Aorta (tissue), 5 donors: ENCODE measurements around the gene SLAMF1. TPM values are rescaled to one million over a fixed set of nuclear protein-coding genes. Genes with fewer than 3 reads are reported as not detected.

Source experiments
- ATAC-seq: fragments of 200-7000 bp; cut with Tn5 transposase; one replicate; pipeline ENCODE4 v1.9.1; 2022; ENCODE audit warnings: moderate library complexity; ENCODE audit not compliant: low FRiP score
- DNase-seq, 2 donors: peaks; one replicate each; pipeline ENCODE4 v3.0.0-alpha.2; 2020
- H3K27ac ChIP-seq, 2 donors: one replicate each; pipeline ENCODE4 v1.5.1; 2013; ENCODE audit warnings: low read length in 2 of 2, mild to moderate bottlenecking in 2 of 2, moderate library complexity in 2 of 2, control low read depth in 1 of 2, inconsistent platforms in 1 of 2, low read depth in 1 of 2
- H3K27me3 ChIP-seq, 2 donors: one replicate each; pipeline ENCODE4 v1.6.1; 2013; ENCODE audit warnings: control low read depth in 1 of 2, low read length in 1 of 2, mild to moderate bottlenecking in 1 of 2, moderate library complexity in 1 of 2; ENCODE audit not compliant: insufficient read depth in 2 of 2, control insufficient read depth in 1 of 2
- H3K36me3 ChIP-seq, 2 donors: one replicate each; pipeline ENCODE4 v1.6.1; 2013; ENCODE audit warnings: control low read depth in 1 of 2, low read length in 1 of 2, mild to moderate bottlenecking in 1 of 2; ENCODE audit not compliant: insufficient read depth in 2 of 2, control insufficient read depth in 1 of 2
- H3K4me1 ChIP-seq, 2 donors: one replicate each; pipeline ENCODE4 v1.6.1; 2013; ENCODE audit warnings: low read length in 2 of 2, control low read depth in 1 of 2, mild to moderate bottlenecking in 1 of 2, moderate library complexity in 1 of 2; ENCODE audit not compliant: insufficient read depth in 2 of 2, control insufficient read depth in 1 of 2
- H3K4me3 ChIP-seq, 2 donors: one replicate each; pipeline ENCODE4 v1.5.1; 2013; ENCODE audit warnings: low read length in 2 of 2, control low read depth in 1 of 2, mild to moderate bottlenecking in 1 of 2
- H3K9me3 ChIP-seq: one replicate; pipeline ENCODE4 v1.6.1; 2013; ENCODE audit warnings: mild to moderate bottlenecking, low read length; ENCODE audit not compliant: control insufficient read depth
- WGBS, 2 donors: extraction: QIAGEN DNeasy Blood & Tissue Kit; methylation state at CpG; one replicate each; pipeline ENCODE4 v1.1.7; 2013; 5-methylcytosine and 5-hydroxymethylcytosine counted together
- intact Hi-C, 2 donors: fragments of 100-400 bp; cut with DNase I; formaldehyde crosslinking; loops; one replicate each; pipeline versions ENCODE4 v1.14.2 to v1.15.0; 2022
- polyA plus RNA-seq, 2 donors: library from polyadenylated mRNA; stranded (reverse); fragments of 200-250 nt; gene quantifications; one replicate each; pipeline ENCODE4 v1.2.3, GENCODE V29; 2013
- total RNA-seq, 2 donors: library from RNA; stranded (reverse); fragmentation: NEBNext Ultra II Directional; extraction: Animal tissue kit (Norgen Biotek cat#: 25700); gene quantifications; one replicate each; pipeline ENCODE4 v1.2.1, GENCODE V29; 2021
- donor health status: healthy with polysubstance abuse.
- donor health status: Bipolar disorder and iron deficiency.
- donor health status: DM: no; HTN: no; CAD: no.
- donor health status: DM: no; HTN: no; CAD: no.
- donor health status: DM: yes; HTN: yes; CAD: no.

The SLAMF1 gene
- total and polyA plus RNA-seq, 4 donors, result 1.6 to 2.4 TPM; not detected in 2

GRCh38 chr1:160623227-160623633, 23.6 kb downstream of the SLAMF1 start:
- no peak for DNase-seq
- Histone ChIP-seq H3K36me3 (no peaks in the 10 kb centered on the region), H3K4me1 (no peaks in the 10 kb centered on the region), H3K27ac (no peak overlapping the region), H3K9me3 (peaks cover 1% of the 10 kb centered on the region), H3K27me3 (no peaks in the 10 kb centered on the region), H3K4me3 (no peak overlapping the region)
- ATAC-seq, result no peak
- 85 to 91% methylated on average over 3 of the region's 3 CpGs for WGBS, 2 donors
- intact Hi-C loops, result no loop called here

DNA sequence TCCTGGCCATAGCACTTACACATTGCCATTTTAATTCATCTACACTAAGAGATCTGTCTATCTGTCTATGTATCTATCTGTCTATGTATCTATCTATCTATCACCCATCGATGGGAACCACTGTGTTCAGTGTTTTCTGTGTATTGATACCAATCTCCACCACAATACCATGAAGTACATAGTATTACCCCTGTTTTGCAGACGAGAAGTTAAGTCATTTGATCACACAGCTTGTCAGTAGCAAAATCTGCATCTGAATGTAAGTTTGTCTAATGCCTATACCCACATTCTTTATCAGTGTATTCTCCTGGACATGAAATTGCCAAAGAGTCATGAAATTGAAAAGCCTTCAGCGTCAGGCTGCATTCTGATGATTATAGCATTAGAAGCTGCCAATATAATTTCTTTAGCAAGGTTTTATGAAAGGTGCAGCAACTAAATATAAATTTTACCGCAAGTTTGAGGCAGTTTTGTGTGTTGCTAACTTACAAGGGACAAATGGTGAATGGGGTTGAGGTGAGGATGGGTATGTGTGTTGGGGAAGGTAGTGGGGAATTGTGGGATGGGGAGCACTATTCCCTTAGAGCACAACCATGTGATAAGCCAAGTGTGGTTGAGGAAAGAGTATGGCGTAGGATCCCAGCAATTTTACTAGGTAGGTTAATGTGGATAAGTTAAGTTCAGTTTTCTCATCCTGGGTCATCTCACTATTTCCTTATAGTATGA, 24.2 kb downstream of the SLAMF1 start:
- H3K27ac ChIP-seq, result no peak overlapping the region
- no peak overlapping the region for H3K4me3 ChIP-seq
- no peaks in the 10 kb centered on the region for H3K36me3 ChIP-seq
- peaks cover 1% of the 10 kb centered on the region for H3K9me3 ChIP-seq
- H3K27me3 ChIP-seq, result no peaks in the 10 kb centered on the region
- DNase-seq (no peak), ATAC-seq (no peak)
- H3K4me1 ChIP-seq, result no peaks in the 10 kb centered on the region
- intact Hi-C loops, result no loop called here
- 85 to 89% methylated on average over 5 of the region's 5 CpGs for WGBS, 2 donors

GRCh38 chr1:160621633-160622413, 25.0 kb downstream of the SLAMF1 start:
- intact Hi-C loops, result no loop called here
- no peak for ATAC-seq
- no peak overlapping the region for H3K27ac ChIP-seq

GRCh38 chr1:160620942-160621632, 25.8 kb downstream of the SLAMF1 start:
- Histone ChIP-seq H3K27me3 (no peaks in the 10 kb centered on the region), H3K27ac (no peak overlapping the region), H3K4me1 (no peaks in the 10 kb centered on the region), H3K9me3 (peaks cover 1% of the 10 kb centered on the region), H3K36me3 (no peaks in the 10 kb centered on the region), H3K4me3 (no peak overlapping the region)
- ATAC-seq (no peak), DNase-seq (no peak)
- WGBS, 2 donors, result 71 to 81% methylated on average over 5 of the region's 5 CpGs
- intact Hi-C loops, result no loop called here

More at GRCh38 chr1:160621633-160622413, 25.0 kb downstream of the SLAMF1 start:
- H3K27me3 ChIP-seq, result no peaks in the 10 kb centered on the region
- H3K4me3 ChIP-seq, result no peak overlapping the region
- no peaks in the 10 kb centered on the region for H3K36me3 ChIP-seq
- H3K9me3 ChIP-seq, result peaks cover 1% of the 10 kb centered on the region
- no peaks in the 10 kb centered on the region for H3K4me1 ChIP-seq
- 54 to 70% methylated on average over 8 of the region's 8 CpGs for whole genome bisulfite sequencing, 2 donors
- DNase-seq, result no peak

DNA sequence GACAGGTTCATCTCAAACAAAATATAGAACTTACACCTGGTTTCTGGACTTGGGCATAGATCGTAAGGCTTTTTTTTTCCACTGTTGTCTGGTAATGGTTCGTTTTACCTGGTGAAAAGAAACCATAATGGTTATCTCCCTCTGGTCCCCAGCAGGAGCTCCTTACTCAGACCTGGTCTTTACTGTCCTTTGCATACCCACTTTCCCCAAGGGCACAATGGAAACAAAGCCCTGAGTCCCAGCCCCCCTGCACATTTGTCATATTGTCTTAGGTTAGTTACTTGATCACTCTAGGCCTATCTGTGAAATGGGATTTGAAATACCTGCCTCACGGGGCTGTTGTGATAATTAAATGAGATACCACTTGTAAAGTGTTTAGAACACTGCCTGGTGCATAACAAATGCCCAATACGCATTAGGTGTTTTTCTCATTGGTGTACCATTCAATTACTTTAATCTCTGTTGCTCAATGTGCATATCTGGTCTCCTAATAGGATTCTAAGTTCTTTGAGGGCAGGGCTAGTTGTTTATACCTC, 27.0 kb downstream of the SLAMF1 start:
- no peak for DNase-seq
- 84 to 85% methylated on average over 4 of the region's 4 CpGs for WGBS, 2 donors
- H3K27me3 ChIP-seq, result no peaks in the 10 kb centered on the region
- no peak for ATAC-seq
- H3K4me3 ChIP-seq, result no peak overlapping the region
- no peaks in the 10 kb centered on the region for H3K4me1 ChIP-seq
- intact Hi-C loops, result no loop called here
- no peak overlapping the region for H3K27ac ChIP-seq
- peaks cover 1% of the 10 kb centered on the region for H3K9me3 ChIP-seq
- H3K36me3 ChIP-seq, result no peaks in the 10 kb centered on the region

DNA sequence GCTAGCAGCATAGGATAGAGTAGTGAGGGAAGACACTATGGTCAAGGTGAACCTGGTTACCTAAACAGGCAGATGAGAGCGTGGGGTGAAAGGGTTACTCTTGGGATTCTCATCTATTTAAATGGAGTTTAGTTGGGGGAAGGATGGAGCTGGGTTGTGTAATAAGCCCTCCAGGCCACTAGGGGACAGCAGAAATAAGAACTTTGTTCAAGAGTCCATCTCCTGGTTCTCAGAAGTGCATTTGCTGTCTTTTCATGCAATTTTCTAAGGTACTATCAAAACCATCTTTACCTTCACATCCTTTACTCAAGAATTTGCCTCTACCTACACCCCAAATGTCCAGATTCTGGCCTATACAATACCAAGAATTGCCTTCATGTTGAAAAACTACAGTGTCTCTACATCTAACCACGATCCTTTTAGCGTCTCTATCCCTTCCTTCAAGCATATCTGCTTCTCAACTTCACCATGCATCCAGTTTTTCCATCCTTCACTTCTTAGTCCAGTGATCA, 28.0 kb downstream of the SLAMF1 start:
- no peaks in the 10 kb centered on the region for H3K27me3 ChIP-seq
- WGBS, 2 donors, result 86% methylated on average over 3 of the region's 3 CpGs
- H3K36me3 ChIP-seq, result no peaks in the 10 kb centered on the region
- DNase-seq (no peak), ATAC-seq (no peak)
- no peak overlapping the region for H3K4me3 ChIP-seq
- intact Hi-C loops, result no loop called here
- H3K27ac ChIP-seq, result no peak overlapping the region
- H3K9me3 ChIP-seq, result peaks cover 1% of the 10 kb centered on the region
- H3K4me1 ChIP-seq, result no peaks in the 10 kb centered on the region

- intact Hi-C loops, result no loop called here
- H3K27me3 ChIP-seq, result no peaks in the 10 kb centered on the region
- ATAC-seq (no peak), DNase-seq (no peak)
- H3K36me3 ChIP-seq, result no peaks in the 10 kb centered on the region
- no peak overlapping the region for H3K4me3 ChIP-seq
- H3K9me3 ChIP-seq, result peaks cover 1% of the 10 kb centered on the region
- no peaks in the 10 kb centered on the region for H3K4me1 ChIP-seq
- WGBS, 2 donors, result 59 to 69% methylated on average over 1 of the region's 1 CpG
- H3K27ac ChIP-seq, result no peak overlapping the region
Measured at GRCh38 chr1:160618327-160618726, 28.5 kb downstream of the SLAMF1 start.

DNA sequence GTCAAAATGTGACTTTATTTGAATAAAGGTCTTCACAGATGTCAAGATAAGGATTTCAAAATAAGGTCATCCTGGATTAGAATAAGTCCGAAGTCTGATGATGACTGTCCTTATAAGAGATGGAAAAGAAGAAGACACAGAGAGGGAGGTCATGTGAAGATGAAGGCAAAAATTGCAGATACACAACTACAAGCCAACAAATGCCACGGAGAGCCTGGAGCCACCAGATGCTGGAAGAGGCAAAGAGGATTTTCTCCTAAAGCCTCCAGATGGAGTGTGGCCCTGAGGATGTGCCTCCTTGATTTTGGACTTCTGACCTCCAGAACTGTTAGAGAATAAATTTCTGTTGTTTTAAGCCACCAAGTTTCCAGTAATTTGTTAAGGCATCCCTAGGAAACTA, 31.2 kb downstream of the SLAMF1 start:
- intact Hi-C loops, result no loop called here
- 79 to 82% methylated on average over 2 of the region's 2 CpGs for WGBS, 2 donors

More for the DNA sequence above, 31.2 kb downstream of the SLAMF1 start:
- no peak for DNase-seq
- no peak for ATAC-seq
- Histone ChIP-seq H3K36me3 (no peaks in the 10 kb centered on the region), H3K27ac (no peak overlapping the region), H3K4me3 (no peak overlapping the region), H3K9me3 (peaks cover 3% of the 10 kb centered on the region), H3K27me3 (no peaks in the 10 kb centered on the region), H3K4me1 (no peaks in the 10 kb centered on the region)
